HL-60/S4 treated with retinoic acid at 250 ng/mL for 4 days and 3 days (cell line): Measurements from ENCODE around the gene TACC3.

Source experiments
- in situ Hi-C: fragments of 300-500 bp; cut with MboI; formaldehyde crosslinking; loops from 2 replicates; pipeline ENCODE4 v1.7.0; 2022; ENCODE audit warnings: low sequenced_read_pairs

Gene TACC3

GRCh38 chr4:1721666-1722550 lies 587 bp downstream of the TACC3 start:
- in situ Hi-C loops, result no loop called here

GRCh38 chr4:1722551-1723118 lies 1.3 kb downstream of the TACC3 start:
- in situ Hi-C loops, result no loop called here

DNA sequence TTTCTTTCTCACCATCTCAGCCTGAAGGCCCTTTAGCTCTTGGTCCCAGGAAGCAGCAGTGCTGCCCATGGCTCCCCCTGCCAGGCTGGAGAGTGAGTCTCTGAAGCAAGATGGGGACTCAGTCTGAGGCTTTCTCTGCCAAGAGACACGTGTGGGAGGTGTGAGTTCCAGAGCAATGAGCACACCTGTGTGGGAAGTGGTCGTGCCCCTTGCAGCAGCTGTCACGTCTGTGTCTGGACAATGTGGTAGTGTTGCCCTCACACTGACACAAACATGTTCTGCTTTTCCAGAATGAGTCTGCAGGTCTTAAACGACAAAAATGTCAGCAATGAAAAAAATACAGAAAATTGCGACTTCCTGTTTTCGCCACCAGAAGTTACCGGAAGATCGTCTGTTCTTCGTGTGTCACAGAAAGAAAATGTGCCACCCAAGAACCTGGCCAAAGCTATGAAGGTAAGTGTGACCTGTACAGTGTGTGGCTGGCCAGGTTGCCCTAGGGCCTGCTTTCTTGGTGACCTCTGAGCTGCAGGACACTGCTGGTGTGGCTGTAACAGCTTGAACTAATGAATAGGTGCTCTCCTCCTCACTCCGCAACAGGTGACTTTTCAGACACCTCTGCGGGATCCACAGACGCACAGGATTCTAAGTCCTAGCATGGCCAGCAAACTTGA lies 1.9 kb downstream of the TACC3 start:
- in situ Hi-C loops, result no loop called here

DNA sequence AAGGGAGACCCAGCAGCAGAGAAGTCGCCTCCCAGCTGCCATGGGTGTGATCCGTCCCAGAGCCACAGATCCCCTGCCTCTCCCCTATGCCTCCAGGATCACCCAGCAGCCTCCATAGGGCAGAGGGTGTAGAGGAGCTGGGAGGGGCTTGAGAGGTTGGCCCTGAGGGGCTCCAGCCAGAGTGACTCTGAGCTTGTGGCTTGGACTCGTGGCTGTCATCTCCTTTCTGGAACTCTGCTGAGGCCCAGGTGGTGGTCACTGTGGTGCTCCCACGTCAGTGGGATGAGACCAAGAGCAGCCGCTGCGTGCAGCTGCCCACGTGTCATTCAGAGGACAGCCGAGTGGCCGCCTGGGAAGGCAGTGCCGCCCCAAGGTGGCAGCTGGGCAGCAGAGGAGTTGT lies 4.2 kb downstream of the TACC3 start:
- in situ Hi-C loops, result no loop called here

GRCh38 chr4:1726146-1726934 lies 5.0 kb downstream of the TACC3 start:
- in situ Hi-C loops, result no loop called here

DNA sequence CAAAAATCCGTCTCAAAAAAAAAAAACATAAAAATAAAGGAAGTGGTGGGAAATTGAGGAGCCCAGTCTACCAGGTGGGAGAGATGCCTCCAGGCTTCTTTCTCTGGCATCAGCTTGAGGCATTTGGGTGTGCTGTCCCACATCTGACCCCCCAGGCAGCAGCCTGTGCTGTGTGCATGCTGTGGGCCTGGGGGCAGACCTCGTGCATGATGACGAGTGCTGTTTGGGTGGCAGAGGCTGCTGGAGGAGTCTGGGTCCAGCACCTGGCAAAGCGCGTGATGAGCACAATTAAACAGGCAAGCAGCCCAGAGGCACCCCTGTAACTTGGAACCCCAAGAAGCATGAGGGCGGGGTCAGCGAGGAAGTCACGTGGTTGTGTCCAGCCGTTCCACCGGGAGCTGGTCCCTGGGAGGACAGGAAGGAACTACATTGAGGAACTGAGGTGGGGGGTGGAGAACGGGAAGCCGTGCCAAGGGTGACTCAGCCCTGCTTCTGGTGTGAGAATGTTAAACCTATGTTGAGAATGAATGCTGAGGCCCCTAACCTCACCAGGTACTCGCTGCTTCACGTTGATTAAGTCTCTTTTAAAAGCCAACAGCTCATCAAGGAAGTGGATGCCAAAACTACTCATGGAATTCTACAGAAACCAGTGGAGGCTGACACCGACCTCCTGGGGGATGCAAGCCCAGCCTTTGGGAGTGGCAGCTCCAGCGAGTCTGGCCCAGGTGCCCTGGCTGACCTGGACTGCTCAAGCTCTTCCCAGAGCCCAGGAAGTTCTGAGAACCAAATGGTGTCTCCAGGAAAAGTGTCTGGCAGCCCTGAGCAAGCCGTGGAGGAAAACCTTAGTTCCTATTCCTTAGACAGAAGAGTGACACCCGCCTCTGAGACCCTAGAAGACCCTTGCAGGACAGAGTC lies 6.1 kb downstream of the TACC3 start:
- in situ Hi-C loops, result no loop called here

DNA sequence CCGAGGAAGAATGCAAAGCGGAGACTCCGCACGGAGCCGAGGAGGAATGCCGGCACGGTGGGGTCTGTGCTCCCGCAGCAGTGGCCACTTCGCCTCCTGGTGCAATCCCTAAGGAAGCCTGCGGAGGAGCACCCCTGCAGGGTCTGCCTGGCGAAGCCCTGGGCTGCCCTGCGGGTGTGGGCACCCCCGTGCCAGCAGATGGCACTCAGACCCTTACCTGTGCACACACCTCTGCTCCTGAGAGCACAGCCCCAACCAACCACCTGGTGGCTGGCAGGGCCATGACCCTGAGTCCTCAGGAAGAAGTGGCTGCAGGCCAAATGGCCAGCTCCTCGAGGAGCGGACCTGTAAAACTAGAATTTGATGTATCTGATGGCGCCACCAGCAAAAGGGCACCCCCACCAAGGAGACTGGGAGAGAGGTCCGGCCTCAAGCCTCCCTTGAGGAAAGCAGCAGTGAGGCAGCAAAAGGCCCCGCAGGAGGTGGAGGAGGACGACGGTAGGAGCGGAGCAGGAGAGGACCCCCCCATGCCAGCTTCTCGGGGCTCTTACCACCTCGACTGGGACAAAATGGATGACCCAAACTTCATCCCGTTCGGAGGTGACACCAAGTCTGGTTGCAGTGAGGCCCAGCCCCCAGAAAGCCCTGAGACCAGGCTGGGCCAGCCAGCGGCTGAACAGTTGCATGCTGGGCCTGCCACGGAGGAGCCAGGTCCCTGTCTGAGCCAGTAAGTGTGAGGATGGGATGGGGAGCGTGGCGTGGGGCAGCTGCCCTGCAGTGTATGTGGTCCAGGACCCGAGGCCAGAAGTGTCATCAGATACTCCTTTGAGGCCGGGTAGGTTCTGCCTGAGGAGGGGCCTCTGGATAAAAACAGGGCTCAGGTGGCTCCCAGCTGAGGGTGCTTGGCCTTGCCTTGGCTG lies 7.0 kb downstream of the TACC3 start:
- in situ Hi-C loops, result no loop called here

DNA sequence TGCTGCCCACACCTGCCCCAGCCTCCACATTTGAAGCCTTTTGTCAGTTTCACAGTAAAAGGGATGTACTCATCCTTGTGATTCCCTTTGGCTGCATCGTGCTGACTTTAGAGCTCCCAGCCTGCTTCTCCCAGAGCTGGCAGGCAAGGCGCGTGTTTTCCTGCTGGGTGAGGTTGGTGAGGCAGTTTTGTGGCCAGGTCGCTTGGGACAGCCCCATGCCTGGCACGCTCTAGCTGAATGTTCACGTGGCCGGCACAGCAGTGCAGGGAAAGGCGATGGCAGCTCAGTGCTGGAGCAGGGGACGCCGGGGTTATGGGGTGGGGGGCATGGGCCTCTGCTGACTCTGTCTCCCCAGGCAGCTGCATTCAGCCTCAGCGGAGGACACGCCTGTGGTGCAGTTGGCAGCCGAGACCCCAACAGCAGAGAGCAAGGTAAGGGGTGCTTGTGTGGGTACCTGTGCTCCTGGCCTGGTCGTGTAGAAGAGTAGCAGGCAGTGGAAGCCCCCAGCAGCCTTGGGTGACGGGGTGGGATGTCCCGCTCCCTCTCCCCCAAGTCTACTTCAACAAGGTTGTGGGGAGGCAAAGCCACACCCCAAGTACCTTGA lies 9.3 kb downstream of the TACC3 start:
- in situ Hi-C loops, result no loop called here

DNA sequence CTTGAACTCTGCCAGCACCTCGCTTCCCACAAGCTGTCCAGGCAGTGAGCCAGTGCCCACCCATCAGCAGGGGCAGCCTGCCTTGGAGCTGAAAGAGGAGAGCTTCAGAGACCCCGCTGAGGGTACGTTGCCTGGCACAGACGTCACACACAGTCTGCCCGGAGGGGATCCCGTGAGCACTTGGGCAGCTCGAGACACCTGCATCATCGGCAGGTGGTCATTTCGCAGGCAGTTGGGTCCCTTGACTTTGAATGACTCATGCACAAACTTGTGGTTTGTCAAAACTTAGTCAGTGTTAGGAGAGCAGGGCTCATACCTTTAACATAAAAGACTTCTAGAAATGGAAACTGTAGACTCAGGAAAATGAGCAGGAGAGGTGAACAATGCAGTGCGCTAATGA lies 9.9 kb downstream of the TACC3 start:
- in situ Hi-C loops, result no loop called here

GRCh38 chr4:1732911-1733310 lies 11.6 kb downstream of the TACC3 start:
- in situ Hi-C loops, result no loop called here

- in situ Hi-C loops, result no loop called here
These were observed 13.9 kb downstream of the TACC3 start for GRCh38 chr4:1735215-1735614.

GRCh38 chr4:1736812-1737211 lies 15.5 kb downstream of the TACC3 start:
- in situ Hi-C loops, result no loop called here

DNA sequence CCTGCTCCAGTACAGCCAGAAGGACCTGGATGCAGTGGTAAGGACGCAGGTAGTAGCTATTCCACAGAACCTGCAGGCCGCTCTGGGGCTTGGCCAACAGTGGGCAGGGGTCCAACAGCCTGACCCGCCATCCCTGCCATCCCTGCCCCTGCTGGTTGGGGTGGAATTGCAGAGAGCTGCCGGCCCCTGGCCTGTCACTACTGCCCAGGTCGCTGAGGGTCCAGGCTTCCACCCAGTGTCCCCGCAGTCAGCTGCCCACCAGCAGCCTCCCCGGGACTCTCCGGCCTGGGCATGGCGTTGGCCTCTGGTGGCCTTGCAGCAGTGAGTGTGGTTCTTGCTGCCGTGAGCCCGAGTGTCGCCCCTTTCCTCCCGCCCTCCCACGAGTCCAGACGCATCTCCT lies 16.3 kb downstream of the TACC3 start:
- in situ Hi-C loops, result no loop called here

DNA sequence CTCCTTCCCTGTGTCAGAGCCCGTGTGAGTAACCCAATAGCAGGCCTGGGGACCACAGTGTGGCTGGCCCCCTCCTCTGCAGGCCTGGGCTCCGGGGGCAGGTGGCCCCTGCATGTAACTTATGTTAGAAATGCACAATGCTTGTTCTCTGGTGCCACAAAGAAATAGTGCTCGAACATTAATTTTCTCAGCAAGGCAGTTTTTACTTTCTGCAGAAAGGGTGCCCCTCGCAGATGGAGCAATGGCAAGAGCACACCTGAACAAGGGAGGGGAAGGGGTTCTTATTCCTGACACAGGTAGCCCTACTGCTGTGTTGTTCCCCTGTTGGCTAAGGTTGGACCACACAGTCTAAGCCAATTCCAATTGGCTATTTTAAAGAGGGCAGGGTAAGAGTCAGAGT lies 17.1 kb downstream of the TACC3 start:
- in situ Hi-C loops, result no loop called here

DNA sequence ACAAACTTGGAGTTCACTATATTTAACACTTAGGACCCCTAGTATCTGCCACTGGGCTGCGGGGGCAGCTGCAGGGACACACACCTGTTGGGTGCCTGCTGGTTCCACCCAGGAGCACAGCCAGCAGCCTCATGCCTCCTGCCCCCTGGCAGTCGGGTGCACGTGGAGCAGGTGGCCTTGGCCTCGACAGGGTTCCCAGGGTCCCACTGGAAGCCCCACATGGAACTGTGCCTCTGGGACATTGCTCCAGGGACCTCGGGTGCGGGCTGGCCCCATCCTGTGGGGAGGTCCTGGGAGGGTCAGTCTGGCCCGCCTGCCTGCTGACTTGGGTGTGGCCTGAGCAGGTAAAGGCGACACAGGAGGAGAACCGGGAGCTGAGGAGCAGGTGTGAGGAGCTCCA lies 18.0 kb downstream of the TACC3 start:
- in situ Hi-C loops, result no loop called here

DNA sequence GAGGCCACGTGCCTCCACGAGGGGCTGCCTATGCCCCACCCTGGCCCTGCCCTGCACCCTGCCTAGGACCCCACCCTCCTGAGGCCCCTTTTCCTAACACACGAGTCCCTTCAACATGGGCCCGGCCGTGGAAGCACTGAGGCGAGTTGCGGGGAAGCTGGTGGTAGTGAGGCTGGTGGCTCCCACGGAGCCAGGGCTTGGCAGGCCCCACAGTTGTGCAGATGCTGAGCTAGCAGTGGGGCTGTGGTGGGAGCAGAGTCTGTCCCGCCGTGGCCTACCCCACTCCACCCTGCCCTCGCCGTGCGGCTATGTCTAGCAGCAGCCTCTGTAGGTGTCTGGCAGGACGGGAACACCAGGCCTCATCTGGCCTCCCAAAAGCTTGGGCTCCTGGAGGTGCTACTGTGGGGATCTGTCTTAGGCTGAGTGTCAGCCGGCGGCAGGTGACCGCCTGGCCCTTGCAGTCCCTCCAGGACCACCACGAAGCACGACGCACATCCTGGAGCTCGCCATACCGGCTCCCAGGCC lies 18.8 kb downstream of the TACC3 start:
- in situ Hi-C loops, result loop anchor here (10.0 kb wide), 1 partner anchor 165 kb away; no protein-coding TSS in a partner anchor

DNA sequence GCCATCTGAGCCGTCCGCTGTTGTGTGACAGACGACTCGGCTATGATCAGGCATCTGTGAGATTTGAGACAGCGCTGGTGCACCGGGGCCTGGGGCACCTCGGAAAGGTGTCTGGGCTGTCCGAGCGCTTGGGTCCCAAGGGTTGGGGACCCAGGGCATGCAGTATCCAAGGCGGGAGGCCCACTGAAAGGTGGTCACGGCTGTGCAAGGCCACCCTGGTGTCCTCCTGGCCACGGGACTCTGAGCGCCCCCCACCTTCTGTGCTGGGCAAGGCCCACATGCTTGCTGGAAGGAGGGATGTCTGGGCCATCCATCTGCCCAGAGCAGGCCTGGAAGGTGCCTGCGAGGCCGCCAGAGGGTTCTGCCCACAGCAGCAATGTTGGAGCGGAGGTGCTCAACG lies 19.9 kb downstream of the TACC3 start:
- in situ Hi-C loops, result loop anchor here (10.0 kb wide), 1 partner anchor 164 kb away; no protein-coding TSS in a partner anchor

GRCh38 chr4:1743551-1743950 lies 22.2 kb downstream of the TACC3 start:
- in situ Hi-C loops, result loop anchor here (10.0 kb wide), 1 partner anchor 161 kb away; no protein-coding TSS in a partner anchor
